HG03432 (cell line): Measurements from ENCODE around the gene PDE6A.

Experiments used
- ATAC-seq: cut with Tn5 transposase; IDR thresholded peaks from one replicate; pipeline ENCODE4 v1.9.1; 2021; ENCODE audit warnings: mild to moderate bottlenecking, moderate library complexity; ENCODE audit not compliant: unreplicated experiment

PDE6A gene

GRCh38 chr5:149930749-149931574 is 13.6 kb downstream of the PDE6A start:
- ATAC-seq: no peak

DNA sequence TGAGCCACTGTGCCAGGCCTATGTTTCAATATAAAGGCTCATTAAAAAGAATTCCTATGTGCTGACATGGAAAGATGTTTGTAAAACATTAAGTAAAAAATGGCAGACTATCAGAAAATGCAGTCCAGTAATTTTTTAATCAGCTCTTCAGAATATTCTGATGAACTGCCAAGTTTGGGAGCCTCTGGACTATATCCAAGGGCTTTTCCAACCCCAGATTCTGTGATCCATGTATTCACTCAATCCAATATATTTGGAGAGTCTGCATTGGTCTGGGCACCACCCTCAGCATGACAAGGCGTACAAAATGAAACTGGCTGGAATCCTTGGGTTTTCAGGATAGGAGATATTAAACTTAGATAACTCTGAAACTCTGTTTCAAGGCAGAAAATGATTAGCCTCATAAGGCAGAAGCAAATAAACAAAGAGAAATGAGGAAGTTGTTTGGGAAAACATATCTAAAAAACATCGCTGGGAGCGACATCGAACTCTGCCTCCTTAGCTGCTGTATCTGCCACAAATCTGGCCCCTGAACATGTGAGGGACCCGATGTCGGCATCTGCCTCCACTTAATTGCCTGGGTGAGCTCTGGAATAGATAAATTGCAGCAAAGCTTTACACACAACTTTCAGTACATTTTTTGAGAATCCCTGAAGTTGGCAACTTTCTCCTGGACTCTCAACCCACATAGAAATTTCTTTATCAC is 14.4 kb downstream of the PDE6A start:
- no peak for ATAC-seq

DNA sequence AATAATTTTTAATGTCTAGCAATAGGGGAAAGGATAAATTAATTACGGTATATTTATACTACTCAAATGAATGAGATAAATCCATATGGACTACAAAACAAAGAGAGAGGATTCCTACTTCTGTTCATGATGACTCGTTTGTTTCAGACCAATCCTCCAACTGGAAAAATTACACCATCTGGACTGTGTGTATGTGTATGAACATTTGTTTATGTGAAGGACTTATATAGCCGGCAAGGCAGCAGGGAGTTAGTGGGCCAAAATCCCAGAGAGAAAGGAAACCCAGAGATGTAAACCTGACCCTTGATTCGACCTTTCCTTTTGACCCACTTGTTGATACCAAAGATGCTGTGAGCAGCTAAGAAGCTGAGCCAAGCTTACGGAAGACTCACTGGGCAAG is 20.1 kb downstream of the PDE6A start:
- ATAC-seq: no peak

GRCh38 chr5:149922950-149923349 is 21.6 kb downstream of the PDE6A start:
- no peak for ATAC-seq

DNA sequence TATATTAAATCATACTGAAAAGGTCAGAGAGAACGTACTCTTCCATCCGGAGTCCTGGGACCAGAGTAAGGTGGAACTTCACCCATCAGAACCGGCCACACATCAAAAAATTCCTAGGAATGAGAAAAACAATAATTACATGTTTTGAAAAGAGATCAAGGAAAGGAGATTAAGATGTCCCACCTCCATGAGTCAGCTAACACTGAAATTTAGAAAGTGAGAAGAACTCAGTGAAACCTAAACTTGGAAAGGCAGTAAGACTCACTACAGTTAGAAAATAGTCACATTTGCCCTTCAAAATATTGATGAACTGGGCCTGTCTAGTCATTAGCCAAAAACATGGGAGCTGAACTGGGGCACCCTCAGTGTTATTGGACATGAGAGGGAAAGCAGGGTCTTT is 23.0 kb downstream of the PDE6A start:
- ATAC-seq: no peak

- no peak for ATAC-seq
Measured at GRCh38 chr5:149917073-149917676, 27.4 kb downstream of the PDE6A start.

GRCh38 chr5:149916334-149917072 is 28.1 kb downstream of the PDE6A start:
- ATAC-seq: no peak

DNA sequence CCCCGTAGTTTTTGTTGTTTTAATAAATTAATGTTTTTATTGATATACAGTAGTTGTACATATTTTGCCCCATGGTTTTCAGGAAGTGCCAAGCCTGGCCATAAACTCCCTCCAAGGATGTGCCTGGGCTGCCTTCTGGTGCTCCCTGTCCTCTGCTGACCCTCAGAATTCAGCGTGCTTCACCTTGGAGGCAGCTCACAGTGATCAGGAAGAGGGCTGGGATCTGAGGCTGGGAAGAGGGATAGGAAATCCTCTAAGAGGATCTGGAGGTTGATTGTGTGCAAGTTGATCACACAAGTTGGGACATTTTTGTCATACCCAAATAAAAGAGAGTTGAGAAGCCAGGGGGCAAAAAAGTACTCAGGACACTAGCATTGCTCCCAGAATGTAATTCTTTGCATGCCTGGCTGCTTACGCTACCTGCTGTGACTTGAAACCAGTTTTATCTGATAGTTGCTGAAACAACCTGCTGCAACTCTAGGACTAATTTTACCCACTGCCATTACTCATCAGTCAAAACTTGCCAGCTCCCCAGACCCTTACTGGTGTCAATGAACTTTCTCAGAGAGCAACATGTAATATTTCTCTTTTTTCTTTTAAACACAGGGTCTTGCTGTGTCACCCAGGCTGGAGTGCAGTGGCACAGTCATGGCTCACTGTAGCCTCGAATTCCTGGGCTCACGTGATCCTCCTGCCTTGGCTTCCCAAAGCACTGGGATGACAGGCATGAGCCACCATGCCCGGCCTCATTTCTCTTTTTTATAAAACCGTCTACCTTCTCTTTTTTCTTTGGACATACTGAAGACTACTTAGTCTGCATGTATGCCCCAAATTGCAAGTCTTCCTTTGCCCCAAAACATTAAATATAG is 29.0 kb downstream of the PDE6A start:
- ATAC-seq: no peak

- ATAC-seq: no peak
Measured at GRCh38 chr5:149913436-149914419, 30.9 kb downstream of the PDE6A start.

DNA sequence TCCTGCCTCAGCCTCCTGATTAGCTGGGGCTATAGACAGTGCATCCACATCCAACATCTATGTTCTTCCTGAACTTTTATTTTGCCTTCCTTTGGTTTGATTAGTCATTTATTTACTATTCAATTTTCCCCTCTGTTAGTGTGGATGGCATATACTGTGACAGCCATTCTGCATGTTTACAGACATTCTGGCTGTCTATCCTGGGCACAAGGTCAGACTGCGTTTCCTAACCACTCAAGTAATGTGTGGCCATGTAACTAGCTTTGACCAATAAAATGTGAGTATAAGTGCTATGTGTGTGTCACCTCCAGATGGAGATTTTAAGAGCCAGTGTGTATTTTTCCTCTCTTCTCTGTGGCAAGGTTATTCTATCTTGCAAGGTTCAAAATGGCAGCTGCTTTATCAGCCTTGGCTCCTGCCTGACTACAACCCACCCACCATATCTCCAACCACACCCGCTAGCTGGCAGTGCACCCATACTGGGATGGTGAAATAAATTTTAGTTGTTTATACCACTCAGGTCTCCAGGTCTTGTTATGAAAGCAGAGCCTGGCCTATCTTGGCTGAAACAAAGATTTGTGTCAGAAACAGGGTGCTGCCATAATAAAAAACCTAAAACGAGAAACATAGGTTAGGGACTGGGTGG is 32.2 kb downstream of the PDE6A start:
- ATAC-seq: no peak

GRCh38 chr5:149911031-149911430 is 33.6 kb downstream of the PDE6A start:
- no peak for ATAC-seq

- no peak for ATAC-seq
Measured at GRCh38 chr5:149907828-149908227, 36.8 kb downstream of the PDE6A start.

DNA sequence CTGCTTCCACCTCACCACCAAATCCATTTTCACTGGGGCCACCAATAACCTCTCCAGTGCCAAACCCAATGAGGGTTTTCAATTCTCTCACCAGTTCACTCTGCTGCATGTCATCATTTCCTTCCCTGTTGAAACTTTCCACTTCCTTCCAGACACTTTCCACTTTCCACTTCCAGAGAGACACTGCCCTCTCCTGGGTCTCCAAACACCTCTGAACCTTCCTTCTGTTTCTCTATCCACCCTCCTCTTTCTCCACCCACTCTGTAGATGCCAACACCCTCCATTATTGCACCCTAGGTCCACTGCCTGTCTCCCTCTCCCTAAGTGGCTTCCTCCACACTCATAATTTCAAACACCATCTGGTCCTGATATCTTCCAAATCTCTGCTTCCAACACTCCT is 39.6 kb downstream of the PDE6A start:
- ATAC-seq: no peak

GRCh38 chr5:149904293-149904886 is 40.2 kb downstream of the PDE6A start:
- no peak for ATAC-seq

DNA sequence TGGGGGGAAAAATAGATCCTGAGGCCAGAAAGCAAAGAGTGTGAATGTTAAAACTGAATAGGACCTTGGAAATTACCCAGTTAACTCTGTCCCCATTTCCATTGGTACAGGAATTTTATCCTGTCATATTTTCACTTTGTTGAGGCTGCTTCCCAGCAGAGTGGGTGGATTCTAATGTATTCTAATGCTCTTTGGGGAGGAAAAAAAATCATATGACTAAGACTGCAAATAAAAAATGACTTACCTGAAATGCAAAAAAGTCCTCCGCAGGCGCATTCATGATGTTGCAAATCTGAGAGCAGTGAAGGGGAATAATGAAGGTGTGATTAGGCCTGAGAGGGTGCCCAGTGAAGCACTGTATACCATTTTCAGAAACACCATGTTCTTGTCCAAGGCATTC is 41.2 kb downstream of the PDE6A start:
- ATAC-seq: no peak

- no peak for ATAC-seq
Measured at GRCh38 chr5:149902177-149902576, 42.4 kb downstream of the PDE6A start.

- ATAC-seq: no peak
Measured at GRCh38 chr5:149901511-149901910, 43.1 kb downstream of the PDE6A start.

DNA sequence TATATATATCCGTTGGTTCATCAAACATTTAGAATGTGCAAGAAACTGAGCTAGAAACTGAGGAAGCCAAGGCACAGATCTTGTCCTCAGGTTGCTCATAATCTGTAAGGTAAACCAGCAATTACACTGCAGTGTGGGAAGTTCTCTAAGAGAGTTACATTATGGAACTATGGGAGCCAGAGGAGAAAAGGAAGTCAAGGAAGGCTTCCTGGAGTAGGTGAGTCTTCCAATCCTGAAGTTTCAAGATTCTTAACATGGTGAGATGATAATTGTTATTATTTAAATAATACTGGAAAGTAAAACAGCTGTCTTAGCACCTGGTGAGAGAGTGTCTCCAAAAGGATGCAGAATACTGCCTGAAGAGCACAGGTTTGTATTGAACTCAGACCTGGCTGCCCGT is 44.2 kb downstream of the PDE6A start:
- no peak for ATAC-seq
